GM23248 (cell line): ENCODE measurements around the gene ADRA2C. TPM values are rescaled to one million over a fixed set of nuclear protein-coding genes. Genes with fewer than 3 reads are reported as not detected.

Source experiments
- DNase-seq: peaks from one replicate; pipeline ENCODE4 v3.0.0-alpha.2; 2015
- H2AFZ ChIP-seq: fragments of 200-600 bp; sonication (generic); 2 replicates; pipeline ENCODE4 v1.6.1; 2016; ENCODE audit warnings: antibody characterized with exemption
- H3F3A ChIP-seq: fragments of 200-600 bp; sonication (generic); 2 replicates; pipeline ENCODE4 v1.6.1; 2016; ENCODE audit warnings: mild to moderate bottlenecking, antibody characterized with exemption, mixed run types; ENCODE audit not compliant: insufficient read depth
- H3K27ac ChIP-seq: fragments of 200-600 bp; sonication (generic); 2 replicates; pipeline ENCODE4 v1.5.1; 2016; ENCODE audit warnings: mild to moderate bottlenecking
- H3K27me3 ChIP-seq: fragments of 200-600 bp; sonication (generic); replicated peaks from 2 replicates; pipeline ENCODE4 v1.6.1; 2016; ENCODE audit warnings: mild to moderate bottlenecking; ENCODE audit not compliant: insufficient read depth
- H3K36me3 ChIP-seq: fragments of 200-600 bp; sonication (generic); 2 replicates; pipeline ENCODE4 v1.6.1; 2016; ENCODE audit warnings: low read depth, mild to moderate bottlenecking
- H3K4me1 ChIP-seq: fragments of 200-600 bp; sonication (generic); 2 replicates; pipeline ENCODE4 v1.6.1; 2016; ENCODE audit warnings: mild to moderate bottlenecking; ENCODE audit not compliant: insufficient read depth
- H3K4me2 ChIP-seq: fragments of 200-600 bp; sonication (generic); one replicate; pipeline ENCODE4 v1.6.1; 2016; ENCODE audit warnings: mild to moderate bottlenecking; ENCODE audit not compliant: unreplicated experiment
- H3K4me3 ChIP-seq: fragments of 200-600 bp; sonication (generic); 2 replicates; pipeline ENCODE4 v1.5.1; 2016; ENCODE audit warnings: mild to moderate bottlenecking
- H3K79me2 ChIP-seq: fragments of 200-600 bp; sonication (generic); 2 replicates; pipeline ENCODE4 v1.6.1; 2016; ENCODE audit warnings: mild to moderate bottlenecking; ENCODE audit not compliant: insufficient read depth
- H3K9ac ChIP-seq: fragments of 200-600 bp; sonication (generic); 2 replicates; pipeline ENCODE4 v1.6.1; 2016; ENCODE audit warnings: mild to moderate bottlenecking
- H3K9me2 ChIP-seq: fragments of 200-600 bp; sonication (generic); 2 replicates; pipeline ENCODE4 v1.6.1; 2016; ENCODE audit warnings: mixed run types, mild to moderate bottlenecking, moderate library complexity; ENCODE audit not compliant: insufficient read depth
- H3K9me3 ChIP-seq: fragments of 200-600 bp; sonication (generic); one replicate; pipeline ENCODE4 v1.6.1; 2017; ENCODE audit warnings: low read depth
- H4K20me1 ChIP-seq: fragments of 200-600 bp; sonication (generic); 2 replicates; pipeline ENCODE4 v1.6.0; 2016; ENCODE audit not compliant: insufficient read depth
- EZH2 ChIP-seq: fragments of 200-600 bp; sonication (generic); IDR thresholded peaks from 2 replicates; pipeline ENCODE4 v1.6.1; 2018; ENCODE audit warnings: antibody characterized with exemption, mild to moderate bottlenecking; ENCODE audit not compliant: insufficient read depth, poor library complexity, severe bottlenecking
- EZH2phosphoT487 ChIP-seq: fragments of 200-600 bp; sonication (generic); IDR thresholded peaks from 2 replicates; pipeline ENCODE4 v1.6.1; 2018; ENCODE audit warnings: antibody characterized with exemption, moderate library complexity, mild to moderate bottlenecking, low read depth; ENCODE audit not compliant: insufficient read depth
- WGBS, 2 experiments: methylation state at CpG; one replicate each; pipeline ENCODE4 v1.1.6; 2015 to 2017; ENCODE audit warnings: low lambda C conversion rate in 2 of 2, low coverage in 1 of 2; ENCODE audit errors: missing lambda C conversion rate in 2 of 2; 5-methylcytosine and 5-hydroxymethylcytosine counted together
- in situ Hi-C: fragments of 300-500 bp; cut with MboI; formaldehyde crosslinking; loops from 2 replicates; pipeline ENCODE4 v1.15.0; 2020
- polyA plus RNA-seq: library from polyadenylated mRNA; unstranded; fragments of >200 nt; fragmentation: Nextera tagmentation; extraction: Ambion mirVana; gene quantifications from 2 replicates; pipeline ENCODE4 v1.2.1, GENCODE V29; 2016
- total RNA-seq: library from RNA; depleted of rRNA; stranded (reverse); fragments of >200 nt; shearing (Covaris generic); gene quantifications from 2 replicates; pipeline ENCODE4 v1.2.3, GENCODE V29; 2014

Gene ADRA2C
- total and polyA plus RNA-seq, 2 experiments from 2014 or later: 0.14 to 2.2 TPM

- Histone ChIP-seq H3K4me1 (peaks cover 5% of the 10 kb centered on the region), H2AFZ (no peak overlapping the region), H4K20me1 (no peaks in the 10 kb centered on the region), H3K9me2 (no peaks in the 10 kb centered on the region), H3K27ac (no peak overlapping the region), H3K36me3 (no peaks in the 10 kb centered on the region), H3K9ac (no peak overlapping the region), H3K27me3 (peaks cover 19% of the 10 kb centered on the region; the same call in 1 of the 2 replicates), H3K4me2 (no peak overlapping the region), H3K79me2 (no peaks in the 10 kb centered on the region), H3K4me3 (no peak overlapping the region), H3K9me3 (no peaks in the 10 kb centered on the region), H3F3A (no peaks in the 10 kb centered on the region)
- in situ Hi-C loops: no loop called here
- WGBS, 2 experiments: 76 to 79% methylated on average over 28 to 31 of the region's 31 CpGs
- DNase-seq: no peak
- TF ChIP-seq EZH2: no peak
- TF ChIP-seq EZH2phosphoT487: no peak
These were observed 33.8 kb upstream of the ADRA2C start for GRCh38 chr4:3732076-3733028.

- H2AFZ ChIP-seq: no peak overlapping the region
- peaks cover 27% of the 10 kb centered on the region for H3K27me3 ChIP-seq
- no peaks in the 10 kb centered on the region for H3K79me2 ChIP-seq
- in situ Hi-C loops: no loop called here
- no peaks in the 10 kb centered on the region for H3K36me3 ChIP-seq
- H3K9ac ChIP-seq: no peak overlapping the region
- DNase-seq: no peak
- TF ChIP-seq EZH2phosphoT487 (no peak), EZH2 (no peak)
- no peaks in the 10 kb centered on the region for H3F3A ChIP-seq
- H3K4me1 ChIP-seq: peaks cover 5% of the 10 kb centered on the region
- H3K27ac ChIP-seq: no peak overlapping the region
- H3K4me2 ChIP-seq: no peak overlapping the region
- 64 to 66% methylated on average over 9 of the region's 9 CpGs for WGBS, 2 experiments
- no peaks in the 10 kb centered on the region for H3K9me3 ChIP-seq
- H3K4me3 ChIP-seq: no peak overlapping the region
- H4K20me1 ChIP-seq: no peaks in the 10 kb centered on the region
- no peaks in the 10 kb centered on the region for H3K9me2 ChIP-seq
These were observed 33.0 kb upstream of the ADRA2C start for GRCh38 chr4:3733195-3733594.

GRCh38 chr4:3735196-3735595 lies 31.0 kb upstream of the ADRA2C start:
- TF ChIP-seq EZH2: no peak
- no peak for TF ChIP-seq EZH2phosphoT487

GRCh38 chr4:3736290-3736689 lies 29.9 kb upstream of the ADRA2C start:
- no peak overlapping the region for H3K9ac ChIP-seq
- H2AFZ ChIP-seq: no peak overlapping the region
- no peaks in the 10 kb centered on the region for H4K20me1 ChIP-seq
- H3K4me2 ChIP-seq: no peak overlapping the region
- no peaks in the 10 kb centered on the region for H3K36me3 ChIP-seq
- no peaks in the 10 kb centered on the region for H3K79me2 ChIP-seq
- no peak overlapping the region for H3K4me3 ChIP-seq
- TF ChIP-seq EZH2 (no peak), EZH2phosphoT487 (no peak)
- no peak for DNase-seq
- no peaks in the 10 kb centered on the region for H3F3A ChIP-seq
- H3K27me3 ChIP-seq: peaks cover 31% of the 10 kb centered on the region
- no peak overlapping the region for H3K27ac ChIP-seq
- H3K9me3 ChIP-seq: no peaks in the 10 kb centered on the region
- H3K9me2 ChIP-seq: no peaks in the 10 kb centered on the region
- no peaks in the 10 kb centered on the region for H3K4me1 ChIP-seq
- 36 to 43% methylated on average over 5 of the region's 5 CpGs for WGBS, 2 experiments
- in situ Hi-C loops: no loop called here

More at GRCh38 chr4:3735196-3735595, 31.0 kb upstream of the ADRA2C start:
- no peaks in the 10 kb centered on the region for H3K36me3 ChIP-seq
- H3K27me3 ChIP-seq: peaks cover 27% of the 10 kb centered on the region
- no peak overlapping the region for H2AFZ ChIP-seq
- H3F3A ChIP-seq: no peaks in the 10 kb centered on the region
- H3K9me2 ChIP-seq: no peaks in the 10 kb centered on the region
- no peak overlapping the region for H3K27ac ChIP-seq
- no peaks in the 10 kb centered on the region for H3K9me3 ChIP-seq
- H3K4me2 ChIP-seq: no peak overlapping the region
- no peaks in the 10 kb centered on the region for H4K20me1 ChIP-seq
- no peak overlapping the region for H3K9ac ChIP-seq
- H3K79me2 ChIP-seq: no peaks in the 10 kb centered on the region
- in situ Hi-C loops: no loop called here
- WGBS, 2 experiments: 74 to 77% methylated on average over 14 of the region's 14 CpGs
- DNase-seq: no peak
- H3K4me3 ChIP-seq: no peak overlapping the region
- no peaks in the 10 kb centered on the region for H3K4me1 ChIP-seq
